C4-2B (cell line): ENCODE measurements around the gene ZNF576.
A peak's percentile ranks its signal among the peaks of the same experiment; 100 is the strongest.
"Not testable (repeated sequence)": the region's sequence is repeated elsewhere in the genome, so short reads cannot be mapped to it uniquely, and the experiment has no call there.

ENCODE experiments used
- H3K27ac ChIP-seq: fragments of 450-650 bp; 2 replicates; pipeline ENCODE4 v1.5.1; 2017
- ZFX ChIP-seq: fragments of 450-650 bp; IDR thresholded peaks from 2 replicates; pipeline ENCODE4 v1.6.1; 2017
- TF ChIP-seq, protein P1 (sequence below): fragments of 450-650 bp; conservative IDR thresholded peaks from 2 replicates; pipeline ENCODE4 v1.5.1; 2017; ENCODE audit warnings: mild to moderate bottlenecking

The ZNF576 gene

DNA sequence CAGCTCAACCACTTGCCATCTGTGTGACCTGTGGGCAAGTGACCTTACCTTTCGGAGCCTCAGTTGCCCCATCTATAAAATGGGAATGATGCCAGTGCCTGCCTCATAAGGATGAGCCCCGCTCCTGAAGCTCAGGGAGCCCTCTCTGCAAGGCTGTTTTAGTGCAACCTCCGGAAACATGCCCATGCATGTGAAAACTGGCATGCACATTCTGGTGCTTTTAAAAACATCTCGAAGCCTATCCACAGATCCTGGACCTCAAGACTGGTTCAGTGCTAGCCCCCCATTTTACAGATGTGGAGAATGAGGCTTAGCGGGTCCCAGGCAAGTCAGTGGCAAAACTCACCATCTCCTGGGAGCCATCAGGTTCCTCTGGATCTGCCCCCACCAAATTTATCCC is 37.7 kb downstream of the ZNF576 start:
- H3K27ac ChIP-seq: no peak overlapping the region
- no peak for TF ChIP-seq ZFX
- TF ChIP-seq, protein P1, sequence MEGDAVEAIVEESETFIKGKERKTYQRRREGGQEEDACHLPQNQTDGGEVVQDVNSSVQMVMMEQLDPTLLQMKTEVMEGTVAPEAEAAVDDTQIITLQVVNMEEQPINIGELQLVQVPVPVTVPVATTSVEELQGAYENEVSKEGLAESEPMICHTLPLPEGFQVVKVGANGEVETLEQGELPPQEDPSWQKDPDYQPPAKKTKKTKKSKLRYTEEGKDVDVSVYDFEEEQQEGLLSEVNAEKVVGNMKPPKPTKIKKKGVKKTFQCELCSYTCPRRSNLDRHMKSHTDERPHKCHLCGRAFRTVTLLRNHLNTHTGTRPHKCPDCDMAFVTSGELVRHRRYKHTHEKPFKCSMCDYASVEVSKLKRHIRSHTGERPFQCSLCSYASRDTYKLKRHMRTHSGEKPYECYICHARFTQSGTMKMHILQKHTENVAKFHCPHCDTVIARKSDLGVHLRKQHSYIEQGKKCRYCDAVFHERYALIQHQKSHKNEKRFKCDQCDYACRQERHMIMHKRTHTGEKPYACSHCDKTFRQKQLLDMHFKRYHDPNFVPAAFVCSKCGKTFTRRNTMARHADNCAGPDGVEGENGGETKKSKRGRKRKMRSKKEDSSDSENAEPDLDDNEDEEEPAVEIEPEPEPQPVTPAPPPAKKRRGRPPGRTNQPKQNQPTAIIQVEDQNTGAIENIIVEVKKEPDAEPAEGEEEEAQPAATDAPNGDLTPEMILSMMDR: no peak

DNA sequence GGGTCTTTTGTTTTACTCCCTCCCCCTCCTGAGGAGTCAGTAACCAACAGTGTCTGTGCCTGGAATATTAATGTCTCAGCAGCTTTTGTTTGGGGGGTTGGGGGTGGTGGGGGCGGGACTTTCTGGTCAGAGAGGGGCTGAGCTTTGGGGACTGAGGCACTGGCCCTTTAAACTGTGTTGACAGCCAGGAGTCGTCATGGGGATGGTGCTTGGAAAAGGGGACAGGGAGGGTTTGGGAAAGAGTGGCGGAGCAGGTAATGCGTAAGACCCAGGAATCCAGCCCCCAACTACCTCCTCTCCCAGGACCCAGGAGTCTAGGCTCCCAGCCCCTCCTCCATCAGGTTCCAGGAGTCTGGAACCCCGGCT is 38.1 kb downstream of the ZNF576 start:
- H3K27ac ChIP-seq: no peak overlapping the region
- TF ChIP-seq, protein P1: no peak
- TF ChIP-seq ZFX: no peak

GRCh38 chr19:43634872-43635560 is 38.6 kb downstream of the ZNF576 start:
- TF ChIP-seq, protein P1: no peak
- no peak for TF ChIP-seq ZFX
- no peak overlapping the region for H3K27ac ChIP-seq

DNA sequence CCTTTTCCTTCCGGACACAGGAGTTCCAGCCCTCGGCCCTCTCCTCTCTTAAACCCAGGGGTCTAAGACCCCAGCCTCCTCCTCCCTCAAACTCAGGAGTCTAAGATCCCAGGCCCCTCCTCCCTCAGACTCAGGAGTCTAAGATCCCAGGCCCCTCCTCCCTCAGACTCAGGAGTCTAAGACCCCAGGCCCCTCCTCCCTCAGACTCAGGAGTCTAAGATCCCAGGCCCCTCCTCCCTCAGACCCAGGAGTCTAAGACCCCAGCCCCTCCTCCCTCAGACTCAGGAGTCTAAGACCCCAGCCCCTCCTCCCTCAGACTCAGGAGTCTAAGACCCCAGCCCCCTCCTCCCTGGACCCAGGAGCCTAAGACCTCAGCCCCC is 39.2 kb downstream of the ZNF576 start:
- not testable (repeated sequence) for H3K27ac ChIP-seq

DNA sequence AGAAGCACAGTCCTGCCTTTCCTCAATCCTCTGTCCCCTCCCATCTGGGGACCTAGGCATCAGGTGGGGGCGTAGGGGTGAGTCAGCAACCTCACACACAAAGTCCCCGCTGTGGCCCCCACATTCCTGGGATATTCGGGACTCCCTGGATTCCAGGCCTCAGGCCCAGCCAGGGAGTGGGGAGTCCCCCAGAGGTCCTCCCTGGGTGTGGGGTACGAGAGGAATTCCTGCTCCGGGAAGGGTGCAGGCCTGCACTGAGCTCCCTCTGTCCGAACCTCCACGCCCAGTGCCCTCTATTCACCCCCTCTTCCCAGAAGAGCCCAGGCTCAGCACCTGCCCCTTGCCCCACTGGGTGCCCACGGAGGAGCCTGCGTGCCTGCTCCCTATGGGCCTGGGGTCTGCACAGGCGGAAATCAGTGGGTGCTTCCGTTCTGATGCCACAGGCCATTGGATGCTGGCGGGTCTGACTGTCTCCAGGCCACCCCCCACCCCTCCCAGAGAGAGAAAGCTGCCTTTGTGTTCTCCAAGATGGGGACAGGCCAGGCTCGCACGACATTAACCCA is 39.8 kb downstream of the ZNF576 start:
- no peak for TF ChIP-seq ZFX
- TF ChIP-seq, protein P1: no peak
- no peak overlapping the region for H3K27ac ChIP-seq

DNA sequence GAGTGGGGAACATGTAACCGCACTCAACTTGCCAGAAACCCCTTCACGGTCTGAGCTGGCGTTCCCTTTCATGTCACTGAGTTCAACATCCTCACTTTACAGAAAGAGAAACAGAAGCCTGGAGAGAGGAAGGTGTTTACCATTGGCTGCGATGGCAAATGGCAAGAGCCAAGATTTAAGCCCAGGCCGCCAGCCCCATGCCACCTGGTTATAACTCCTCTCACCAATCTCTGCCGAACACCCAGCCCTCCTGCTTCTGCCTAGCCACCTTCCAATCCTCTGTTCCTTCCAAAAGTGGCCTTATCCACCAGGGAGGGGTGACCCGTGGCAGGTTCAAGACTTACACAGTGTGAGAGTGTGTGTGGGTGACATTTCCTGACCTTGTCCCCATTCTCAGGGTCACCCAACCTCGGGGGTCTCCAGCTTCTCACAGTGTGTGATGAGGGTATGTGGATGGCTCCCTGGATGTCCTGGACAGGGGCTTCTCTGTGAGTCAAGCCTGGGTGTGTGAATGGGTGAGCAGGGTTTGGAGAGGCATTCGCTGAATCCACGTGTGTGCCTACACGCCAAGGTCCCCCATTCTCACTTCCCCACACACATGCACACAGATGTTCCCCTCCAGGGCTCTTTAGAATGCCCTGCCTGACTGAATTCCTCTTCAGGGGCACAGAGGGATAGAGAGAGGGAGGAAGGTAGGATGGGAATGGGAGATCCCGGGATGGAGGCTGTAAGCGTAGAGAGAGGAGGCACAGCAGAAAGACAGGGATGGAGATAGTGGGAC is 42.0 kb downstream of the ZNF576 start:
- no peak overlapping the region for H3K27ac ChIP-seq
- TF ChIP-seq, protein P1: no peak
- no peak for TF ChIP-seq ZFX

DNA sequence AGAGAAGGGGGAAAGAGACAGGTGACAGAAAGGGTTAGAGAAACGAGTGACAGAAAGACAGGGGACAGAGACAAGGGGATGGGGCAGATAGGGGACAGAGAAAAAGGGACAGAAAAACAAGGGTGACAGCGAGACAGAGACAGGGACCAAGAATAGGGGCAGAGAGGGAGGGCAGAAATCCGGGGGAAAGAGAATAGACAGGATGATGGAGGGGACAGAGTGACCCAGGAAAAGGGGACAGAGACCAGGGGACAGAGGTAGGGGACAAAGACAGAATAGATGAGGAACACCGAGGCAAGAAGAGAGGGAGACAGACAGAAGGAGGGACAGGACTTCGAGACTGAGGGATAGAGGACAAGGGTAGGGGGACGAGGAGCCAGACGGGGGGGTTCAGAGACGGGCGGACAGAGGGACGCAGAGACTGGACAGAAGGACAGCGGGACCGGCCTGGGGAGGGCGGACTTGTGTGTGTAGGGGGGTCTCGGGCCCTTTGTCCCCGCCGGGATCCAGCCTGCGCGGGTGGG is 42.7 kb downstream of the ZNF576 start:
- peak overlapping the region; percentile 30; the same call in 1 of the 2 replicates for H3K27ac ChIP-seq
- TF ChIP-seq, protein P1: no peak
- TF ChIP-seq ZFX: no peak
